NCI-H460 (cell line): ENCODE measurements around the gene FIG4. TPM values are rescaled to one million over a fixed set of nuclear protein-coding genes. Genes with fewer than 3 reads are reported as not detected.
"Not testable (repeated sequence)": the region's sequence is repeated elsewhere in the genome, so short reads cannot be mapped to it uniquely, and the experiment has no call there.

ENCODE experiments used
- DNase-seq: peaks from one replicate; pipeline ENCODE4 v3.0.0-alpha.2; 2016; ENCODE audit warnings: low read depth; ENCODE audit errors: extremely low read depth
- total RNA-seq: library from RNA; depleted of rRNA; stranded (reverse); fragments of >200 nt; shearing (Covaris generic); gene quantifications from 2 replicates; pipeline ENCODE4 v1.2.3, GENCODE V29; 2014

FIG4 gene
- total RNA-seq, 1 experiment from 2014 or later, result 9.7 TPM

DNA sequence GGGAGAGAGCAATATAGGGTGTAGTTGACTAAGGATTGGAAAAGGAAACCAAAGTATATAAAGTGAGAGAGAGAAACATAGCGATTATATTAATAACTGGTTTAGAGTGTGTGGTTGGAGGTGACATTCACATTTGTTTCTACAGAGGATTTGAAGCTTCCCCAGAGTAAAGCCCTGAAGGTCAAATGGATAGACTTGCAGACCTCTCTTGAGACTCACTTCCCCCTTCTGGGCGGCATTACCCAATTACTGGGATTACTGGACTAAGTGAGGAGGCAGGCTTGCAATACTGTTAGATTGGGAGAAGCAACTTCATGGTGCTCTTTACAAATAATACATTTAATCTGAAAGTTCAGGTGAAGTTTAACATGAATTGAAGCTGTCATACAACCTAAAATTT is 10.7 kb downstream of the FIG4 start:
- DNase-seq, result no peak

- DNase-seq, result no peak
Observed at GRCh38 chr6:109702791-109703190, 11.7 kb downstream of the FIG4 start.

- peak; percentile 75 for DNase-seq
Observed at GRCh38 chr6:109705258-109705657, 14.2 kb downstream of the FIG4 start.

- DNase-seq, result no peak
Observed at GRCh38 chr6:109706513-109706912, 15.4 kb downstream of the FIG4 start.

GRCh38 chr6:109708099-109708498 is 17.0 kb downstream of the FIG4 start:
- DNase-seq, result not testable (repeated sequence)

DNA sequence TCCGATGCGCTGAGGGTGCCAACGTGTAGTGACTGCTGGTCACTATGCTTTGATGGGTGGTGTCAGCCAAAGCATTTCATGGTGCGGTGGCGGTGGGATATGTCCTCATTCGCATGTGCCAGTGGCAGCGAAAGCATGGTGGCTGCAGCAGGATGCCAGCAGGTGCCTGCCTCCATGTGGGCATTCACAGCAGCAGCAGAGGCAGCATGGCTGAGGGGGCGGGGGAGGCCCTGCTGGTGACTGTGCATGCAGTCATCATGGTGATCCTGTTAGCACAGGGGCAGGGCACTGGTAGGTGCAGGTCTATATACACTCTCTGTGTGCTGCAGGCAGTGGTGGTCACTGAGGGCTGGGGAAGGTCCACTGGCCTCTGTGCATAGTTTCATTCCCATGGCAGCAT is 22.0 kb downstream of the FIG4 start:
- DNase-seq, result no peak

GRCh38 chr6:109714166-109714565 is 23.1 kb downstream of the FIG4 start:
- no peak for DNase-seq

DNA sequence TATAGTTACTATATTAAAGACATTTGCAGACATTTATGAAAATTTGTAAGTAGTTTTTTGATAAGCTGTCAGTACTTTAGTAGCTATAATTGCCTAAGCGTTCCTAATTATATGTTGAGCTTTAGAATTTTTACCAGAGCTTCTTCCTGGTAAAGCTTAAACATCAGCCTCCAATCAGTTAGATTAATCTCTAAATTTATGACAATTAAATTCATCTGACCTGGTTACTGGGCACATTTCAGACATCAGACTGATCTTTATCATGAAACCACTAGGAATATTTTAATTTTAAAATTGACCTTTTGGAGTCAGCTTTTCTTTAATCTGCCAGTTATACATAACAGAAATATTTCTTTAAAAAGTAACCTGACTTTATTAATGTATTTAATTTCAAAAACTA is 23.5 kb downstream of the FIG4 start:
- no peak for DNase-seq

DNA sequence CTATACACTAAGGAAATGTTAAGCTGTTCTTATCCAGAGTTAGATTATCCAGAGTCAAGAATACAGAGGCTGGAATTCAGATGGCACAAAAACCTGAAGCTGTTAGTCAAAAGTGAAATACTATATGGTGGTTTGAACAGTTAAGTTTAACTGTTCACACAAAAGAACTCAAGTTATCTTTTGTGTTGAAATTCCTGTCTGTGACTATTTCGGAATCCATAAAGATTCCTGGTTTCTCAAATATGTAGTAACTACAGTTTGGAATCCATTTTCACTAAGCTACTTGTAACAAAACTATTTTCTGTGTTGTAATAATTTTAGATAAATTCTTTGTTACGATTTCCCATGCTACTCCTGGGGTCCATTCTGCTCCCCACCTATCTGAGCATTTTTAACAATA is 24.5 kb downstream of the FIG4 start:
- DNase-seq, result no peak

GRCh38 chr6:109717971-109718370 is 26.9 kb downstream of the FIG4 start:
- no peak for DNase-seq

- no peak for DNase-seq
Observed at GRCh38 chr6:109718991-109719390, 27.9 kb downstream of the FIG4 start.

DNA sequence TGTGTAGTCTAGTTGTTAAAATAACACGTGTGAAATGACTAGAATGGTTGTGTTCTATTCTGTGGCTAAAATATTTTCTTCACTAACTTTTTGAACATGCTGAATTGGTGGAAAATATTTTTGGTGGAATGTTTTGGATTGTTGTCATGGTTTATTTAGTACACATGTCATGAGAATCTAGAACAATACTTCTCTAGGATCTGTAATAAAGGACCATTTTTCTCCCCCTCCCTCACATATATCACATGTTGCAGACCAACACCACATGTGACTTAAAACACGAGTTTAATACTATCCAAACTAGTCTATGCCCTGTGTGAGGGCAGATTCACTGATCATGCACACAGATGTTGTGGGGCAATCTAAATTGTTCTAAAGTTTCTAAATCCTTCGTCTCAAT is 29.2 kb downstream of the FIG4 start:
- no peak for DNase-seq

DNA sequence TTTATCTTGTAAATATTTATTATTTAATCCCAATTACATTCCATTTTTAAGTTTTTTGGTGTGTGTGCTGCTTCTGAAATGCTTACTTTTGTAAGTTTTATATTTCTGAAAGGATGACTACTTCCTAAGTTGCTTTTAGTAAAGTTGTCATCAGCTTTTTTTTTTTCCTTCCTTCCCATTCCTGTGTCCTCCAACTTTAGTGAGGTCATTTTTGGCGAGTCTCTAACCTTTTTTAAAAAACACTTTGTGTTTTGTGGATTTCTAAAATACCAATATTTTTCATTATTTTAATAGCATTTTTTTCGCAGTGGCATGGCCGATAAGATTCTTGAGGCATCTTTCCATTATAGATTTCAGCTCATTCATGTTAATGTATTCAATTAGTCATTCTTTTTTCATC is 30.9 kb downstream of the FIG4 start:
- DNase-seq, result no peak

DNA sequence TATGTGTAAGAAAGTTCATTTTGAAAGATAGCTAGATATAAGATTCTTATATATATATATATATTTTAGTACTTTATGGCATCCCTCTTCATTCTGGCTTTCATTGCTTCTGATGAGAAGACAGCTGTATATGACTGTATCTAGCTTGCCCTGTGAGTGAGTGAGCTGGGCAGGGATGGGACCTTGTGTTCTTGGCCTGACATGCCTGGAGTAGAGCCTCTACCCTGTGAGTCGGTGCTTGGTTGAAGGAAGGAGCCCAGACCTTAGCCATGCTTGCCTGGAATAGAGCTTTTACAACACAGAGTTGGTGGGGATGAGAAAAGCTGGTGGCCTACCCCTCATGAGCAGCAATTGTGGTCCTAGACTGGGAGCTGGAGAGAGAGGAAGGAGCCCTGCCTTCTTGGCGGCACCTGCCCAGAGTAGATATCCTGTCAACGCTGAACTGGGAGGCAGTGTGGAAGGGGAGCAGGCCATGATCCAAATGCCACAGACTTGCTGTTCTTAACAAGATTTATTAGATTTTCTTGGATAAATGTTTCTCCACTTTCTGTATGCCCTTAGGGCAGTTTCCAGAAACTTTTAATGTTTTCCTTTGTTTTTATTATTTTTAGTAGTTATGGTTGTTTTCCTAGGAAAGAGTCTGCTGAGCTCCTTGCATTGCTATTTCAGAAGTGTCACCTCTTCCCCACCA is 31.6 kb downstream of the FIG4 start:
- no peak for DNase-seq

DNA sequence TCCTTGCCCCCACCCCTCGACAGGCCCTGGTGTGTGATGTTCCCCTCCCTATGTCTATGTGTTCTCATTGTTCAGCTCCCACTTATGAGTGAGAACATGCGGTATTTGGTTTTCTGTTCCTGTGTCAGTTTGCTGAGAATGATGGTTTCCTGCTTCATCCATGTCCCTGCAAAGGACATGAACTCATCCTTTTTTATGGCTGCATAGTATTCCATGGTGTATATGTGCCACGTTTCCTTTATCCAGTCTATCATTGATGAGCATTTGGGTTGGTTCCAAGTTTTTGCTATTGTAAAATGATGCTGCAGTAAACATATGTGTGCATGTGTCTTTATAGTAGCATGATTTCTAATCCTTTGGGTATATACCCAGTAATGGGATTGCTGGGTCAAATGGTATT is 34.2 kb downstream of the FIG4 start:
- DNase-seq, result not testable (repeated sequence)

- DNase-seq, result no peak
Observed at GRCh38 chr6:109736273-109737025, 45.4 kb downstream of the FIG4 start.

DNA sequence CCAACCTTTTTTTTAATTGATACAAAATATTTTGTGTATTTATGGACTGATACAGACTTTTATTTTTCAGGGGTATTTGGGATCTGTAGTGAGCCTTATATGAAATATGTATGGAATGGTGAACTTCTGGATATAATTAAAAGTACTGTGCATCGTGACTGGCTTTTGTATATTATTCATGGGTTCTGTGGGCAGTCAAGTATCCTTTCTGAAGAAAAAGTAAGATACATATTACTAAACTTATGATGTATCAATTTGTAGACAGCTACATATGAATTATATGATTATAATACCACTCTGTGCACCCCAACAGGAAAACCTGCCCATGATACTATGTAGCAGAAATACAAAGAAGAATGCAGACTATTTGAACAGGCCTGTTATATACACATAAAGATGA is 47.2 kb downstream of the FIG4 start:
- no peak for DNase-seq

DNA sequence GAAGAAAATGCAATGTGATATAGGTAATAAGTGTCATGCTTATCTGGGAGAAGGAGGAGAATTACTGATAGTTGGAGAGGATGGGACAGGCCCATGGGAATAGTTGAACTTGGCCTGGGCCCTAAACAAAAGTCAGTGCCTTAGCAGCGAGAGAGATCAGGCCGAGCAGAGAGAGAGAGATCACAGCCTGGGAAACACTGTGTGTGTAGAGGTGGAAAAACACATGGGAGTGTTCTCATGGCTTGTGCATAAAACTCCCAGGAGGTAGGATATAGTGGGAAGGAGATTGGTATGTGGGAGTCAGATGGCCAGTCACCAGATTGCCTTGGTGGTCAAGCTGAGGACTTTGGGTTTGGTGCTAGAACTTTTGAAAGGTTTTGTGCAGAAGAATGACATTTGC is 47.6 kb downstream of the FIG4 start:
- no peak for DNase-seq

GRCh38 chr6:109739686-109740085 is 48.6 kb downstream of the FIG4 start:
- DNase-seq, result no peak

- DNase-seq, result no peak
Observed at GRCh38 chr6:109740787-109741186, 49.7 kb downstream of the FIG4 start.

DNA sequence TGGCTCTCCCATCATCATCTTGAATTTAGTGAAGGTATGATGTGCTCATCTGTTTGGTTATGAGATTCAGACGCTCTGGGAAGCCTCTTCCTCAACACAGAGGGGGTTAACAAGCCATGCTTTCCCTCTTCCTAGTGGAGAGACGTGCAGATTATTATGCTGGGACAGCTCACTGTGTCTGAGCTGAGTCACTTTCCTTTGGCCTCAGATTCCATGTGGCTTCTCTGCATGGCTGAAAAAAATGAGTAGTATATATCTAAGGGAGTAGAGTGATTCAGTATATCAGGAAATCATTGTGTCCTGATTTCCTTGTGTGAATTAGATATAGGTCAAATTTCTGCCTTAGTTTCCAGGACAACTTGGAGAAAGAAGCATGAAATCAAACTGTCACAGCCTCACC is 52.6 kb downstream of the FIG4 start:
- no peak for DNase-seq

GRCh38 chr6:109744779-109745178 is 53.7 kb downstream of the FIG4 start:
- not testable (repeated sequence) for DNase-seq
